ENCODE data around the gene UBE2QL1.

The UBE2QL1 gene

DNA sequence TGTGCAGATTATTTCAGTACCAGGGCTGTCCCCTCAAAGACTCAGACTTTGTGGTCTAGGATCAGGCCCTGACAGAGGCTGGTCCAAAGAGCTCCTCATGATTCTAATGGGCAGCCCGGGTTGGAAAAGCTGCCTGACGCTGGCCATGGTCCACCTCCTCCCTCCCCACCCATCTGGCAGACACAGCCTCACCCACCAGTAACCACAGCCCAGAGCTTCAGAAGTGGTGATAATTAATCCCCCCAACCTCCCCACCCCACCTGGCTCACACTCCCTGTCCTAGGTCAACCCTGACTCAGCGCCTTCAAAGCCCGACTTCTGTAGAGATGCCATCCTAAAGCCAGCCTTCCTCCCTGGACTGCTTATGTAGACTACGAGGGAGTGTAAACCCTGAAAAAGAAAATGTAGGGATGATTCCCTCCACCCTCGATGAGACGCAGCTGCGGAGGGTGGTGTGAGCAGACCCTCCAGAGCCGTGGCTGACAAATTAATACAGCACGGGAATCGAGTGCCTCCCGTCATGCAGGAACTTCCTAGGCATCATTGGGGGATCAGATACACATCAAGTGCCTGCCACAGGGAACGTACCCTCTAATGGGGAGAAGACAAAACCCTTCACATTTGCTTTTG lies 7.0 kb downstream of the UBE2QL1 start:
- no peak for DNase-seq

- DNase-seq: no peak
Observed at GRCh38 chr5:6456766-6457370, 8.2 kb downstream of the UBE2QL1 start.

DNA sequence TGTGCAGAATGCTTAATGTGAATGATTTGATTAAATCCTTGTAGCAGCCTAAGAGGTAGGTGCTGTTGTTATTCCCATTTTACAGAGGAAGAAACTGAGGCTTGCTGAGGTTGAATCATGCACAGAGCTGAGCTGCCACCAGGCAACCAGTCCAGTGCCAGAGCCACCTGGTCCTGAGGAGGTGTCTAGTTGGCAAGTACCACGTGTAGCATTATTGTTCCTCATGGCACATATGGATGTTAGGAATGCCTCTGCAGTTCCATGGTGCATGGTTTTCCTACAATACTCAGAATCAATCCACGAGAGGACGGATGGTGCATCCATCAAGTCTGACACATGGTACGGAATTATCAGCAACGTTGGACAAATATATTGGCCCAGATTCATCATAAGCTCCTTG lies 8.9 kb downstream of the UBE2QL1 start:
- DNase-seq: no peak

GRCh38 chr5:6458833-6459232 lies 10.2 kb downstream of the UBE2QL1 start:
- no peak for DNase-seq

DNA sequence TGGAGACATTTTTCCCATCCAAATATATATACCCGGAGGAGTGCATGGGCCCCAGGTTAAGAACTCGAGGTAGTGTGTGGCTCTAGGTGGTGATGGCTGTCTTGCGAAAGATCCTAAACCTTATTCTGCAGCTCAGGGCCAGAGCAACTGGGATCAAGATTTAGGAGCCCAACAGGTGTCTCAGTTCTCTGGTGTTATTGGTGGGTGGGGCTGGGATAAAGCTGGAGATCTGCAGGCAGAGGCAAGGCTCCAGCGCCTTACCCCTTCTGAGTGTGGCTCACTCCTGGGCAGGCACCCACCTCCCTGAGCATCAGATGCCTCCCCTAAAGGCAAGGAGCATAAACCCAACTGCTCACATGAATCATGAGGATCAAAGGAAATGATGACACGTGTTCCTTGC lies 11.2 kb downstream of the UBE2QL1 start:
- no peak for DNase-seq

GRCh38 chr5:6461006-6461405 lies 12.3 kb downstream of the UBE2QL1 start:
- no peak for DNase-seq

- no peak for DNase-seq
Observed at GRCh38 chr5:6461793-6462650, 13.4 kb downstream of the UBE2QL1 start.

- DNase-seq: no peak
Observed at GRCh38 chr5:6462671-6463070, 14.0 kb downstream of the UBE2QL1 start.

GRCh38 chr5:6464441-6464840 lies 15.8 kb downstream of the UBE2QL1 start:
- no peak for DNase-seq

GRCh38 chr5:6465831-6466790 lies 17.5 kb downstream of the UBE2QL1 start:
- DNase-seq: no peak

DNA sequence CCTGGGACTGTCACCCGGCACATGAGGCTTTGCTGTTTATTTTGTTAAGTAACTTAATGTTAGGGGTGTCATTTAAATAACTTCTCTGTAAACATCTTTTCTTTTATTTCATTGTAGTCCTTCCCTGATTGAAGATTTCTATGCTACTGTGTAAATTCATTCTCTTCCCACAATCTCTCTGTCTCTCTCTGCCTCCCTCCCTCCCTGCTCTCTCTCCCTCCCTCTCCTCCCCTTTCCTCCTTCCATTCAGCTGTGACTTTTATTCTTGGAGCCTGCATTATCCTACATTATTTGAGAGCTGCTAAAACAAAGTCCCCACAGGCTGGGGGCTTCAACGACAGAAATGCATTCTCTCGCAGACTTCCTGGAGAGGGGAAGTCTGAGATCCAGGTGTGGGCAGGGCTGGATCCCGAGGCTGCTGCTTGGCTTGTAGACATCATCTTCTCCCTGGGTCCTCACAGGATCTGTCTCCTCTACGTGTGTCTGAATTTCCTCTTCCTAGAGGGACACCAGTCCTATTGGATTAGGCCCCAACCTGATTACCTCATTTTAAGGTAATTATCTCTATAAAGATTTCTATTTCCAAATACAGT lies 18.4 kb downstream of the UBE2QL1 start:
- no peak for DNase-seq

GRCh38 chr5:6467591-6467990 lies 18.9 kb downstream of the UBE2QL1 start:
- DNase-seq: no peak

DNA sequence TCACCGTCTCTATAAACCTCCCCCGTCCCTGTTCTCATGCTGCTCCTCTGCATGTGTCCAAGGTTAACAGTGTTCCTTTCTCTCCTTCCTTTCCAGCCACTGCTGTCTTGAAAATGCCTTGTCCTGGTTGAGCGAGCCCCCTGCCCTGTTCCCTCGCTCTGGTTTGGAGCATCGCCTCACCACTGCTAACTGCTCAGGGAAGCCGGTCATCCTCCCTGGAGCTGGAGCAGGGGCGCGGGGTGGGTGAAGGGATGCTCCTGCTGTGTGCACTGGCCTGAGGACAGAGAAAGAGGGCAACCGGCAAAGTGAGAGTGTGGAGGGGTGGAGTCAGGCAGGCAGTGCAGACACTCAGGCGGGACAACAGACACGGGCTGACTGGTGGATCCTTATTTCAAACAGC lies 19.4 kb downstream of the UBE2QL1 start:
- no peak for DNase-seq

DNA sequence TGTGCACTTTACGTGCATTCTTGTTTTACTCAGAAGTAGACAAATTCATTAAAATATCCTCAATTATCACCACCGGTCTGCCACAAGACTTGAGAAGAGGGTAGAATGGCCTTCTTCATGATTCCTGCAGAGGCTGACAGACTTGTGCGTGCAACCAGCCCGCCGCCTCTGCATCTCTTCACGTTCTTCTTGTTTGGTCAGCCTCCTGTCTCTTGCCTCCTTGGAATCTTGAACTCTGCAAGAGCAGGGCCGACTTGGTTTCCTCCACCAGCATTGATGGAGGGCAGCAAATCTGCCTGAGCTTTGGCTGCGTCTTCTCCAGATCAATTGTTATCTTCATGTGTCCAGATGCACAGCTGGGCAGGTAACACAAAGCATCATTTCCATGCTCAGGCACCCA lies 20.2 kb downstream of the UBE2QL1 start:
- no peak for DNase-seq

GRCh38 chr5:6469836-6470235 lies 21.2 kb downstream of the UBE2QL1 start:
- no peak for DNase-seq

DNA sequence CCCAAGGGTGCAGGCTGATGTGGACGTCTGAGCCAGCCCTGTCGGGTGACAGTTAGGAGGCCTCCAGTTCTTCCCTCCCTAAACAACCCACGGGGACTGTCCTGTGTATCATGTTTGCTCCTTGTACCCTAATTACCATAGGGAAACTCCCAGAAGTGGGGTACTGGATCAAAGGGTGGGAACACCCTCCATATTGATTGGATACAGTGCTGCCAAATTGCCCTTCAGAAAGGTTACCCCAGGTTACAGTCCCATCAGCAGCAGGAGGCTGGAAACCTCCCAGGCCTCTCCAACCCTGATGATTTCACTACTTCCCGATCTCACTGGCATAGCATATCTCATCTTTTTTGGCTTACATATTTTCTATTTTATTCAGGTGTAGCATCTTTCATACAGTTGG lies 22.0 kb downstream of the UBE2QL1 start:
- DNase-seq: no peak

- no peak for DNase-seq
Observed at GRCh38 chr5:6471252-6471651, 22.6 kb downstream of the UBE2QL1 start.

GRCh38 chr5:6472792-6473191 lies 24.1 kb downstream of the UBE2QL1 start:
- DNase-seq: no peak

DNA sequence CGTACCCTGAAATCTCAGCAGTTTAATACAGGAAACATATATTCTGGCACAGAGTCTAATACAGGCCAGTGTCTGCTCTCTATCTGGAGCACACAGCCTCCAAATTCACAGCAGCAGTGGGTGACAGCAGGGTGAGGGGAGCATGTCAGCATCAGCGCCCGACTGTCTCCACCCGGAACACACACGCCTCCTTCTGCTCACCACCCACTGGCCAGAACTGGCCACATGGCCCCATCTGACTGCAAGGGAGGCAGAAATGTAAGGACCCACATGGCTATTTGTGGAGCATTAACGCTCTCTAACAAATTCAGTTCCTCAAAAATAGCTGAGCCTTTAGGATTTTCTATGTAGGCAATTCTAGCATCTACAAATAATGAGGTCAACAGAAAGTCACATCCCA lies 24.6 kb downstream of the UBE2QL1 start:
- no peak for DNase-seq

- no peak for DNase-seq
Observed at GRCh38 chr5:6475626-6476312, 27.1 kb downstream of the UBE2QL1 start.

DNA sequence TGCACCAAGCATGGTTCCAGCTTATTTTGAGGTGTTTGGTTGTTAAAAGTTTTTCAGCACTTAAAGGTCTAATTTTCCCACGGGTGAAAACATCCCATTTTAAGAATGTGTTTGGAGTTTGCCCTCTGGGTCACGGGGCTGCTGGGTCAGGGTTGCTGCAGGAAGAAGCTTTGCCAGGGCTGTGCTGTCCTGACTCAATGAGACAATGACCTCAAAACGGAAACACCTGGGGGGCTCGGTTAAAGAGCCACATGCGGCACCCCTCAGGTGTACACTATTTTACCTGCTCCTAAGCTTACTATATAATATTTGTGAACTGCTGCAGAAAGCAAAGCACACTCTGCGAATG lies 27.6 kb downstream of the UBE2QL1 start:
- no peak for DNase-seq

DNA sequence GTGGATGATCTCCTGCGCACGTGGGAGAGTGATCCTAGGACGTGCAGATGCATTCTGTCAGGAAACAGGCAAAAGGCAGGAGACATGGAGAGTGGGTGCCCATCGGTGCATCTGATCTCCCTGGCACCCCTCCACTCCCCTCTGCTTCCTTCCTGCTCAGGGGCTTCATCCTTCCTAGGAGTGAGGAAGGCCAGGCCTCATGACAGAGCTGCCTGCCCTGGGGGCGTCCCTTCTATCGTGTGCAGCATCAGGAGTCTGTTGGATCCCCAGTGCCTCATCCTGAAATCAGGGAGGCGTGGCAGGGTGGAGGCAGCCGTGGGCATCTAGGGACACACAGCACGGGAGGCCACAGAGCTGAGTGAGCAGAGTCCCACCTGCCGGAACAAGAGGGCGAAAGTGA lies 30.1 kb downstream of the UBE2QL1 start:
- no peak for DNase-seq

Measured in suppressor macrophage treated with lipopolysaccharide for 4 hours (primary cell).